ENCODE measurements around the gene FASLG. TPM values are rescaled to one million over a fixed set of nuclear protein-coding genes. Genes with fewer than 3 reads are reported as not detected.

FASLG gene
- total and polyA plus RNA-seq, 10 donors, result 0.44 to 7.1 (median 2.9) TPM

- Histone ChIP-seq H3K27me3 (replicated peaks in 1 of 7) (no peaks in the 10 kb centered on the region), H3K27ac (no peak overlapping the region), H3K4me3 (no peak overlapping the region), H3K4me1 (peaks cover 0 to 42% (median 4%) of the 10 kb centered on the region in 6 donors), H3K36me3 (no peaks in the 10 kb centered on the region), H3K9me3 (no peaks in the 10 kb centered on the region)
- DNase-seq, result no peak
- WGBS, 5 donors, result 92 to 98% (median 94%) methylated on average over 3 of the region's 3 CpGs
- TF ChIP-seq CTCF (IDR thresholded peaks at IDR 0.05 in 8 of 11, conservative IDR thresholded peaks at IDR 0.05 in 3 of 11), result no peak
- TF ChIP-seq POLR2A (IDR thresholded peaks at IDR 0.05), result no peak
- no peak for TF ChIP-seq POLR2AphosphoS5 (IDR thresholded peaks at IDR 0.05)
- intact Hi-C loops (cut with DNase I; ENCODE audit: low total_unique reads), result no loop called here
These were observed 10.1 kb downstream of the FASLG start for GRCh38 chr1:172669011-172669410.

- TF ChIP-seq CTCF (IDR thresholded peaks at IDR 0.05 in 8 of 11, conservative IDR thresholded peaks at IDR 0.05 in 3 of 11) (no peak), POLR2A (IDR thresholded peaks at IDR 0.05) (no peak), POLR2AphosphoS5 (IDR thresholded peaks at IDR 0.05) (no peak)
- intact Hi-C loops (cut with DNase I; ENCODE audit: low total_unique reads), result no loop called here
- H3K4me1 ChIP-seq, result peaks cover 0 to 49% (median 9%) of the 10 kb centered on the region in 6 donors
- no peak overlapping the region for H3K4me3 ChIP-seq
- no peak for DNase-seq
- WGBS, 5 donors, result 60 to 76% (median 69%) methylated on average over 4 of the region's 4 CpGs
- no peaks in the 10 kb centered on the region for H3K9me3 ChIP-seq
- peak overlapping the region in 5 of 8 donors; percentile 13 to 73 (median 53) for H3K27ac ChIP-seq
- H3K27me3 ChIP-seq (replicated peaks in 1 of 7), result no peaks in the 10 kb centered on the region
- H3K36me3 ChIP-seq, result no peaks in the 10 kb centered on the region
These were observed 11.4 kb downstream of the FASLG start for GRCh38 chr1:172670316-172670715.

- WGBS, 5 donors, result 38 to 46% (median 43%) methylated on average over 4 of the region's 4 CpGs
- DNase-seq, result no peak
- Histone ChIP-seq H3K27ac (peak overlapping the region in 5 of 8 donors; percentile 13 to 73 (median 53)), H3K4me3 (no peak overlapping the region), H3K4me1 (peaks cover 0 to 54% (median 9%) of the 10 kb centered on the region in 6 donors), H3K27me3 (replicated peaks in 1 of 7) (no peaks in the 10 kb centered on the region), H3K9me3 (no peaks in the 10 kb centered on the region), H3K36me3 (no peaks in the 10 kb centered on the region)
- intact Hi-C loops (cut with DNase I; ENCODE audit: low total_unique reads), result no loop called here
- TF ChIP-seq POLR2AphosphoS5 (IDR thresholded peaks at IDR 0.05), result no peak
These were observed 11.9 kb downstream of the FASLG start for GRCh38 chr1:172670791-172671190.

GRCh38 chr1:172671591-172671990 lies 12.7 kb downstream of the FASLG start:
- H3K4me3 ChIP-seq, result no peak overlapping the region
- TF ChIP-seq POLR2A (IDR thresholded peaks at IDR 0.05) (no peak), POLR2AphosphoS5 (IDR thresholded peaks at IDR 0.05) (no peak), CTCF (IDR thresholded peaks at IDR 0.05 in 8 of 11, conservative IDR thresholded peaks at IDR 0.05 in 3 of 11) (no peak)
- no peak for DNase-seq

GRCh38 chr1:172672720-172673119 lies 13.8 kb downstream of the FASLG start:
- H3K9me3 ChIP-seq, result no peaks in the 10 kb centered on the region
- H3K27me3 ChIP-seq (replicated peaks in 1 of 7), result no peaks in the 10 kb centered on the region
- no peaks in the 10 kb centered on the region for H3K36me3 ChIP-seq
- TF ChIP-seq POLR2AphosphoS5 (IDR thresholded peaks at IDR 0.05) (no peak), POLR2A (IDR thresholded peaks at IDR 0.05) (no peak), CTCF (IDR thresholded peaks at IDR 0.05 in 8 of 11, conservative IDR thresholded peaks at IDR 0.05 in 3 of 11) (no peak)
- H3K4me3 ChIP-seq, result no peak overlapping the region
- 56 to 75% (median 61%) methylated on average over 2 of the region's 2 CpGs for WGBS, 5 donors
- intact Hi-C loops (cut with DNase I; ENCODE audit: low total_unique reads), result no loop called here
- peaks cover 0 to 62% (median 9%) of the 10 kb centered on the region in 6 donors for H3K4me1 ChIP-seq
- DNase-seq, result no peak
- H3K27ac ChIP-seq, result peak overlapping the region in 1 of 8 donors; percentile 25

More at GRCh38 chr1:172671591-172671990, 12.7 kb downstream of the FASLG start:
- H3K36me3 ChIP-seq, result no peaks in the 10 kb centered on the region
- H3K9me3 ChIP-seq, result no peaks in the 10 kb centered on the region
- no peaks in the 10 kb centered on the region for H3K27me3 ChIP-seq (replicated peaks in 1 of 7)
- intact Hi-C loops (cut with DNase I; ENCODE audit: low total_unique reads), result no loop called here
- peaks cover 0 to 62% (median 9%) of the 10 kb centered on the region in 6 donors for H3K4me1 ChIP-seq
- H3K27ac ChIP-seq, result peak overlapping the region in 3 of 8 donors; percentile 53 to 73 (median 54)
